Panc1 (cell line): Measurements from ENCODE around the gene UTS2R.

Source experiments
- CTCF ChIP-seq: fragments of 450-650 bp; IDR thresholded peaks from 2 replicates; pipeline ENCODE4 v1.5.1; 2017; ENCODE audit warnings: mild to moderate bottlenecking
- POLR2AphosphoS5 ChIP-seq: IDR thresholded peaks from 2 replicates; pipeline ENCODE4 v1.6.1; 2012; ENCODE audit warnings: mild to moderate bottlenecking, low read depth, low read length, moderate library complexity
- SIN3A ChIP-seq: IDR thresholded peaks from 2 replicates; pipeline ENCODE4 v1.6.1; 2012; ENCODE audit warnings: low read depth, mild to moderate bottlenecking, low read length, moderate library complexity, borderline replicate concordance; ENCODE audit not compliant: insufficient read depth
- TCF7L2 ChIP-seq: IDR thresholded peaks from 2 replicates; pipeline ENCODE4 v1.6.1; 2011; ENCODE audit warnings: mild to moderate bottlenecking, low read depth, low read length, inconsistent platforms

DNA sequence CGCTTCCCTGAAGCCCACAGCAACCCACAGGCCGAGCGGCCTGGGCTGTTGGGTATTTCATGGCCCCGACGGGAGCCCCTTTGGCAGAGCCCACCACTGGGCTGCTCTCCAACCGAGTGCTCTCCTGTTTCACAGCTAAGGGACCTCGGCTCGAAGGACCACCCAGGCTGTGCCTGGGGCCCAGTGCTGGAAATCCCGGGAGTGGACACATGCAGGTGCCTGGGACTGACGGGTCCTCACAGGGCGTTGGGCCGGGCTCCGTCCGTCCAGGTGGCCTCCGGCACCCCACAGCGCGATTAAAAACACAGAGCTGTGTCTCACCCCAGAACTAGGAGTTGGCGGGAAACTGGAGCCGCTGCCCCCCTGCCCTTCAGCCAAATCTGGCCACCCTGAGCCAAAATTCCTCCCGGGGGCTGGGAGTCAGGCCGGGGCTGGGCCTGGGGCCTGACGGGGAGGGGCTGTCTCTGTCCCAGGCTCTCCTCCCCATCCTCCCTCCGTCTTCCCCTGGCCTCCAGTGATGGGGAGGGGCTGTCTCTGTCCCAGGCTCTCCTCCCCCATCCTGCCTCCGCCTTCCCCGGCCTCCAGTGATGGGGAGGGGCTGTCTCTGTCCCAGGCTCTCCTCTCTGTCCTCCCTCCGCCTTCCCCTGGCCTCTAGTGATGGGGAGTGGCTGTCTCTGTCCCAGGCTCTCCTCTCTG, 14.1 kb downstream of the UTS2R start:
- TF ChIP-seq CTCF (no peak), POLR2AphosphoS5 (no peak), TCF7L2 (no peak), SIN3A (no peak)
